ENCODE results near the gene SLC24A4.

The SLC24A4 gene

GRCh38 chr14:92502541-92503286 lies 179.7 kb downstream of the SLC24A4 start:
- Histone ChIP-seq H3K9me3 (ENCODE audit: insufficient read depth, low read depth, low read length) (no peaks in the 10 kb centered on the region), H3K9me2 (replicated peaks; ENCODE audit: low read depth, low read length) (no peaks in the 10 kb centered on the region), H3K9ac (ENCODE audit: low read depth, low read length, poor library complexity, severe bottlenecking) (no peak overlapping the region), H3K4me2 (ENCODE audit: low read depth, low read length, poor library complexity, severe bottlenecking) (no peak overlapping the region), H2AFZ (ENCODE audit: low read length) (no peak overlapping the region), H3K79me2 (ENCODE audit: insufficient read depth, low read length) (no peaks in the 10 kb centered on the region), H3F3A (ENCODE audit: low read depth) (no peaks in the 10 kb centered on the region), H4K20me1 (ENCODE audit: insufficient read depth, low read length, poor library complexity, severe bottlenecking) (no peaks in the 10 kb centered on the region), H3K4me3 (ENCODE audit: low read length, poor library complexity, severe bottlenecking) (no peak overlapping the region), H3K4me1 (ENCODE audit: insufficient read depth, low read length, poor library complexity, severe bottlenecking) (peaks cover 2% of the 10 kb centered on the region), H3K36me3 (ENCODE audit: insufficient read depth, low read length) (no peaks in the 10 kb centered on the region), H3K27me3 (ENCODE audit: insufficient read depth, low read length, poor library complexity, severe bottlenecking) (no peaks in the 10 kb centered on the region)
- TF ChIP-seq EZH2phosphoT487 (IDR thresholded peaks at IDR 0.05; ENCODE audit: borderline replicate concordance) (no peak), CTCF (conservative IDR thresholded peaks at IDR 0.05; ENCODE audit: low read length) (no peak)

DNA sequence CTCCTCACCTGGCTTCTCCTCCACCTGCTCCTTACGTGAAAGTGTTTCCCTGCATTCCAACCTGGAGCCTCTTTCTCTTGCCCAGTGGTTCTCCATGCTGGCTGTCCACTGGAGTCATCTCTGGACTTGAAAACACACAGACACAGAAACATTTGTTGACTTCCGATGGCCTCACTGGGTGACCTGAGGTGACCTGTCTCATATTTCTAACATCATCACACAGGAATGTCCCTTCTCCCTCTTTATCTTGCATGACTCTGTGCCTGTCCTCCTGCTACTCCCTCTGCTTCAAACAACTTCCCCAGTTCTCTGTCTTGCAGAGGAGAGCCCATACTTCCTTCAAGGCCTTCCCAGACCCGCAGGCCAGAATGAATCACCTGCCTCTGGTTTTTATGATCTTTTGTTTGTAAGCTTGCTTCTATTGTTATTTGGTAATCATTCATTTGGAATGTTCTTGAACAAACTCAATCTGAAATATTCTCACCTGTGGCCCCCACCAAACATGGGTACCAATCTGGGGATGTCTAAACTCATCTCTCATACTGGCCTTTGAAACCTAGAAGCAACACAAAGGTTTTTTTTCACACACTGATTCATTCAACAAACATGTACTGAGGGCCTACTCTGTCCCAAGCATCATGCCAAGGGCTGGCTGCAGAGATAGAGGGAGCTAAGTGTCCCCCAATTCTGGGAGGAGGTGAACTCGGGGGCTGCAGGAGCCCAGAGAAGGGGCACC lies 181.0 kb downstream of the SLC24A4 start:
- Histone ChIP-seq H4K20me1 (ENCODE audit: insufficient read depth, low read length, poor library complexity, severe bottlenecking) (no peaks in the 10 kb centered on the region), H3K36me3 (ENCODE audit: insufficient read depth, low read length) (no peaks in the 10 kb centered on the region), H3K27me3 (ENCODE audit: insufficient read depth, low read length, poor library complexity, severe bottlenecking) (no peaks in the 10 kb centered on the region), H3F3A (ENCODE audit: low read depth) (no peaks in the 10 kb centered on the region), H3K79me2 (ENCODE audit: insufficient read depth, low read length) (no peaks in the 10 kb centered on the region), H2AFZ (ENCODE audit: low read length) (no peak overlapping the region), H3K4me2 (ENCODE audit: low read depth, low read length, poor library complexity, severe bottlenecking) (no peak overlapping the region), H3K9me2 (replicated peaks; ENCODE audit: low read depth, low read length) (no peaks in the 10 kb centered on the region), H3K9ac (ENCODE audit: low read depth, low read length, poor library complexity, severe bottlenecking) (no peak overlapping the region), H3K4me1 (ENCODE audit: insufficient read depth, low read length, poor library complexity, severe bottlenecking) (no peaks in the 10 kb centered on the region), H3K4me3 (ENCODE audit: low read length, poor library complexity, severe bottlenecking) (no peak overlapping the region), H3K9me3 (ENCODE audit: insufficient read depth, low read depth, low read length) (no peaks in the 10 kb centered on the region)
- no peak for TF ChIP-seq EZH2phosphoT487 (IDR thresholded peaks at IDR 0.05; ENCODE audit: borderline replicate concordance)

DNA sequence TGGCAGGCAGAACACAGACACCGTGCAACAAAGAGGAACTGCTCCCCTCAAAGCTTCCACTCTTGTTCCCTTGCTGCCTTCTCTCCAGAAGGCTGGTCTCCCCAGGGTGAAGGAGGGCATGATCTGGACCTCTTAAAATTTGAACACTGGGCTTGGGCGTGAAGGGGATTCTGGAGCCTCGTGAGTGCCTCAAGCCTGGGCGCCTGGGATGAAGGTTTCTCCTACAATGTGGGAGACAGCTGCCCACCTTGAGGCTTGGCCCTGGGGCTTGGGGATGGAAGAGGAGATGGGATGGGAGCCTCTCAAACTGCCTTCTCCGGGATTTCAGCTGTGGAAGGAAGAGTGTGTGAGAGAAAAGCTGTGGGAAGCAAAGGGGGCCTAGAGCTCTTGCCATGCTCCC lies 182.9 kb downstream of the SLC24A4 start:
- Histone ChIP-seq H3F3A (ENCODE audit: low read depth) (no peaks in the 10 kb centered on the region), H3K9ac (ENCODE audit: low read depth, low read length, poor library complexity, severe bottlenecking) (no peak overlapping the region), H3K79me2 (ENCODE audit: insufficient read depth, low read length) (no peaks in the 10 kb centered on the region), H3K9me3 (ENCODE audit: insufficient read depth, low read depth, low read length) (no peaks in the 10 kb centered on the region), H3K4me2 (ENCODE audit: low read depth, low read length, poor library complexity, severe bottlenecking) (no peak overlapping the region), H3K4me1 (ENCODE audit: insufficient read depth, low read length, poor library complexity, severe bottlenecking) (no peaks in the 10 kb centered on the region), H3K4me3 (ENCODE audit: low read length, poor library complexity, severe bottlenecking) (no peak overlapping the region), H3K36me3 (ENCODE audit: insufficient read depth, low read length) (no peaks in the 10 kb centered on the region), H4K20me1 (ENCODE audit: insufficient read depth, low read length, poor library complexity, severe bottlenecking) (no peaks in the 10 kb centered on the region), H3K9me2 (replicated peaks; ENCODE audit: low read depth, low read length) (no peaks in the 10 kb centered on the region), H2AFZ (ENCODE audit: low read length) (no peak overlapping the region), H3K27me3 (ENCODE audit: insufficient read depth, low read length, poor library complexity, severe bottlenecking) (no peaks in the 10 kb centered on the region)
- no peak for TF ChIP-seq EZH2phosphoT487 (IDR thresholded peaks at IDR 0.05; ENCODE audit: borderline replicate concordance)
- no peak for TF ChIP-seq CTCF (conservative IDR thresholded peaks at IDR 0.05; ENCODE audit: low read length)
